HG02588 (cell line): Measurements from ENCODE around the gene FANCF.

Experiments
- ATAC-seq: cut with Tn5 transposase; IDR thresholded peaks from one replicate; pipeline ENCODE4 v1.9.1; 2021; ENCODE audit warnings: mild to moderate bottlenecking, moderate library complexity; ENCODE audit not compliant: unreplicated experiment

The FANCF gene

DNA sequence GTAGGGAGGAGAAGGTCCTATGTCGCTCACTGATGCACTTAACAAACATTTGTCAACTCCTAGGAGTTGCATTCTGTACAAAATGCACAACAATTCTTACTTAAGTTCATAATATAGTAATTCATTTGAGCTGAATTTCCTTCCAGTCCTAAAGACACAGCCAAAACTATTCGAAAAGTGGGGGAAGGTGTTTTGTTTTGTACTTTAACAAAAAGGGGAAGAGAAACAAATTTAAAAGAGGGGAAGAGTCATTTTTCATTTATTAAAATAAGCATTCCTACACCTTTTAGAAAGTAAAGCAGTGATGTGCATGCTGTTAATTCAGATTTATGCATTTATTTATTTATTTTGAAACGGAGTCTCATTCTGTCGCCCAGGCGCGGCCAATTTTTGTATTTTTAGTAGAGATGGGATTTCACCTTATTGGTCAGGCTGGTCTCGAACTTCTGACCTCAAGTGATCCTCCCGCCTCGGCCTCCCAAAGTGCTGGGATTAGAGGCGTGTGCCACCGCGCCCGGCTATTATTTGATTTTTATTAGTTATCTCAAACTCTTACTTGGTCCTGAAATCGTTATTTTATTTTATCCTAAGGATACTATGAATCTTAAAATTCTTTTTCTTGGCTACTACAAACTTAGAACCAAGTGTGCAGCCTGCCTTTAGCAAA, 1.1 kb upstream of the FANCF start:
- ATAC-seq: no peak

DNA sequence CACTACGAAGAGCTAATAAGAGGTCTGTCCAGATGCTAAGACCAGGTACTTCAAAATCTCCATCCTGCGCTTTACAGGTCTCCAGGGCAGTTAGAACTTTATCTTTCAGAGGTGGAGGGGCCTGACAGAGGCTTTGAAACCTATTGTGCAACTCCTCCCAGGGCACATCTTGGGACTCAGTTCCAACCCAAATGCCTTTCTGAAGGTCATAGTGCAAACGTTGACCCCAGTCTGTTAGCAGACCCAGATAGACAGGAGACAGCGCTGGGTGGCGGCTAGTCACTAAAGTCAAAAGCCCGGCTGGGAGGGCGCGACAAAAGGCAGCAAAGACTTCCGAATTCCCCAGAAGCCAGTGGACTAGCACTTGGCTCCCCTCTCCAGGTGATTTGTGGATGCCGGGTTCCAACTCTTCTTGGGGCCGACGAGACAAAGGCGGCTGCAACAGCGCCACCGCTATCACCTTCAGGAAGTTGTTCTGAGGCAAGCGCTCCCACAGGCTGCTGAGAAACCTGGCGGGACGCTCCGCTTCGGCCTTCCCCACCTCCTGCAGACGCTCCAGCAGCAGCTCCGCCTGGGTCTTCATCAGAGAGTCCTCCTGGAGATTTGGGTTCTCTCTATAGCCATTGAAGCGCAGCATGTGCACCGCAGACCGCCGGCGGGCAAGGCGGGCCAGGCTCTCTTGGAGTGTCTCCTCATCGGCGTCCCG, 728 bp downstream of the FANCF start:
- ATAC-seq: peak; percentile 54

DNA sequence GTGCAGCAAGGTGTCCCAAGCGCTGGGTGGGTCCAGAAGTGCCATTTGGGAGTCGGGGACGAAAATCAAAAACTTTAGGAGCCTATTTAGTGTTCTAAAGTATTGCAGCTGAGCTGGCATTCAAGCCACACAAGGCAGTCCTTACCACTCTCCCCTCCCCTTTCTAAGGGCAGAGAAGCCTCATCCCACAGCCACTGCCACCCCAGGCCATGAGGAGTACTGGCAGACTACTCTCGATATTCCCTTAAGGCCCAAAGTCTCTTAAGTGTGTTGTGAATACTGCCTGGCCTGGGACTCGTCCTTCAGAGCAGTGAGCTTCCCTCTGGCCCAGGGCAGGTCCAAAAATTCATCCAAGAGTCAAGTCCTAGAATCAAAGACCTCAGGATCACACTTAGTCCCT, 7.8 kb downstream of the FANCF start:
- no peak for ATAC-seq

DNA sequence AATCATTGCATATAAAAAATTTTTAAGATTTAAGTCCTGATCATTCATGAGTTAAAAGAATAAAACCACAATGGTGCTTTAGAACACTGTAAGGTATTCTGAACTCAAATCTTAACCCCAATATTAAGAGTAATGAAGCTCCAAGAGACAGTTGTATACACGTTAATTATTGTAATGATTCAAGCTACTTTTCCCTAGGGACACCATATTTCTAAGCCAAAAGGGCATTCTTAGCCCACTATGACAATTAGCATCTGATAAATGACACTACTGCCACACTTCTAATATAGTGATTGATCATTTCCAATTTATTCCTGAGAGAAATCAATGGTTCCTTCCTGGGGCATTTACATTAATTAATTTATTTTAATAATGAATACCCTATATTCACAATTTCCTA, 21.7 kb downstream of the FANCF start:
- ATAC-seq: no peak

DNA sequence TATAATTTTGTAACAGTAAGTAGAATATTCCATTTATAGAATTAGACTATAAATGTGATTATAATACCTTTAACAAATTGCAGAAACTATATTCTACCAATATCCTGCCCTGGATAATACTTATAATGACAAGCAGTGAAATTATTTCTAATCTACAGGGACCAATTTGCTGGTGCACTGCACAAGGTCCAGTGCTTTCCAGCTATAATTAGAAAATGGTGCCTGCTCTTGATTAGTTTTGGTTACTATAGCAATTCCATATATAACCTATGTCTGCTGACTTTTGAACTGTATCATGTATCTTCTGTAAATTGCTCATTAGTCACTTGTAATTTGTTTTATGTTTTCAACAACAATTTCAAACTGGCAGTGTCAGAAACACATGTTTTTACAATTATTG, 23.1 kb downstream of the FANCF start:
- ATAC-seq: no peak

DNA sequence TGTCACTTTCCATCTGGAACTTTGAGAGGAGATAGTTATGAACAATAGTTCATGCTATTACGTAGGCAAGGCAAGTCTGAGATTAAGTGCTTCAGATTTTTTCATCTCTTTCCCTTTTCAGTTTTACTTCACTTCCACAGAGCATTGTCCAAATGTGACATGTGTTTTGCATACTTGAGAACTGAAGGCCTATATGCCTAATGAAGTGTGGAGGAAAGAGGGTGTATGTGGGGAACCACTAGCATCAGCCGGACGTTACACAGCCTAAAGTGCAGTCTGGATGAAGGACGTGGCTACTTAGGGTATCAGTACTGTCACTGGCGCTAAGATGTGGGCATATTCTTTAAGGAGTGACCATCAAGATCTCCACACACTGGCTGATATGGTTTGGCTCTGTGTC, 26.2 kb downstream of the FANCF start:
- no peak for ATAC-seq

DNA sequence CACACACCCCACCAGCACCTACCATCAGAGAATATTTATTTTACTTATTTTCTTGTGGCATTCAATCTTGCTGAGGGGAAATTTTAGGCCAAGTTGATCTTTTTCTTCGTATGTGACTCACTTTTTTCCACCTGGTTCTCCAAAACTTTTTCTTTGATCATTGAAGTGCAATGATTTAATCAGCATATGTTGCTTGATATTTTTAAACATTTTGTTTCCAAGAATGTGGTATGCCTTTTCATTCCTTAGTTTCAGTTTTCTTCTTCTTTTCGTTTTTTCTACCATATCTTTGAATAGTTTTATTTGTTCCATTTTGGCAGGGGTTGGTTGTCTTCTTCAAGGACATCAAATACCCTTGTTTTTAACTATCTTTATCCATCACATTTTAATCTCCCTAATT, 28.6 kb downstream of the FANCF start:
- ATAC-seq: no peak

DNA sequence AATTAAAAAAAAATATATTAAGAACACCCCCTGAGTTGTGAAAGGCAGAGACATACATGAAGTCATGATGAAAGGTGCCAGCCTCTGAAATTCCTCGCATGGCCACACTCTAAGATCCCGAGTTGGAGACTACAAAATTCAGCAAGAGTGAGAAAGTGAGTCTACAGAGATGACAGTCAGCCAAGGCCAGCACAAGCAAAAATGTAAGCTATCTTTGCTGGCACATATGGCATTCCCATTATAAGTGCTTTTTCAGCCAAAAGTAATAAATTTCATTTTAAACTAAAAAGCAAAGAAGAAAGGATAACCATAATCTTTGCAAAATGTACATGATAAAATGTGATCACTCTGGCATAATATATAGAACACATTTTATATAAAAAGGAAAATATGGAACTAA, 40.6 kb downstream of the FANCF start:
- no peak for ATAC-seq

DNA sequence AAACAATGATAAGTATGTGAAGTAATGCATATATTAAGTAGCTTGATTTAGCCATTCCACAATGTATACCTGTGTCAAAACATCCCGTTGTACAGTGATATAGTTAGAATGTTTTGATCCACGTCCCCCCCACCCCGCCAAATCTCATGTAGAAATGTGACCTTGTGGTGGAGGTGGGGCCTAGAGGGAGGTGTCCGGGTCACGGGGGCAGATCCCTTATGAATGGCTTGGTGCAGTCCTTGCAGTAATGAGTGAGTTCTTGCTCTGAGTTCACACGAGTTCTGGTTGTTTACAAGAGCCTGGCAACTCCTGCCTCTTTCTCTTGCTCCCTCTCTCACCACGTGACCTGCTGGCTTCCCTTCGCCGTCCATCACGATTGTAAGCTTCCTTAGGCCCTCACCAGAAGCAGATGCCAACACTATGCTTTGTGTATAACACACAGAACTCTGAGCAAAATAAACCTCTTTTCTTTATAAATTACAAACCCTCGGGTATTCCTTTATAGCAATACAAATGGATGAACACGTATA, 41.6 kb downstream of the FANCF start:
- no peak for ATAC-seq

DNA sequence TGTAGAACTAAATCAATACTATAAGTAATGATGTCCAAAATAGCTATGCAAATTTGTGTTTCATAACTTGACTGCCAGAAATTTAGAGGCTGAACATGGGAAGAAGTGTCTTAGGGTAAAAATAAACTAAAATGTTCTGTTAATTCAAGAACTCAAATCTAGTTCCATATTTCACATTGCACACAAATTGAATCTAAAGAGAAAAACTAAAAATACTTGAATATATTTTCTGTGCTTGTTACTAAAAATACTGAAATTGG, 43.5 kb downstream of the FANCF start:
- ATAC-seq: no peak

DNA sequence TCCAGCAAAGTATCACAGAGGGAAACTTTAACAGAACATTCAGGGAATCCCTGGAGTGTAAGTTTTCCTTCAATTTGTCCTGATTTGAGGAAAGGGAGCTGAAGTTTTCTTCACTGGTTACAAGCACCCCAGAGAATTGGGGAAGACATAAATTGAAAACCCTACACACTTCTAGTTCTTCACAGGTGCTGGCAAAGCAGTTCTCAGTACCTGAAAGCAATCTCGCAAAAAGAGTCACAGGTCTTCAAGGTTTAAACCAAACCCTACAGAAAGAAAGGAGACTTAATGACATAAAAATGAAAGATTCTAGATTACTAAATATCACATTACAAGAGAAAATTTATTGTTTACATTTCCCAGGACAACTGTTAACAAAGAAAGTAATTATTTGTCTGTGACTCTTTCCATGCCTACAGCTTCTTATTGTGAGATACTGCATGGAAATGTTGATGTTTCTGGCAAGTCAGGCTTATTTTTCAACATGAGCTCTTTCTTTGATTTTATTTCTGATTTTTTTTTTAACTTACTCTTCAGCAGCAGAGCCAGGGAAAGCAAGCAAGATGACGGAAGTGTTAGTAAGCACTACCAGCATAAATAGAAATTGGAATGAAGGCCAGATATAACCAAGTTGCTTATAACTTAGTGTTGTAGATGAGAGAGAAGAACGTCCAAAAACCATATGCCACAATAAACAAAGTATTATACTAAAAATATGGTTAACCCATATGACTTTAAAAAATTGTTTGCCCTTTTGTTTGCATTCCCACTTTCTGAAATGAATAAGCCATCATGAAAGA, 44.1 kb downstream of the FANCF start:
- no peak for ATAC-seq

DNA sequence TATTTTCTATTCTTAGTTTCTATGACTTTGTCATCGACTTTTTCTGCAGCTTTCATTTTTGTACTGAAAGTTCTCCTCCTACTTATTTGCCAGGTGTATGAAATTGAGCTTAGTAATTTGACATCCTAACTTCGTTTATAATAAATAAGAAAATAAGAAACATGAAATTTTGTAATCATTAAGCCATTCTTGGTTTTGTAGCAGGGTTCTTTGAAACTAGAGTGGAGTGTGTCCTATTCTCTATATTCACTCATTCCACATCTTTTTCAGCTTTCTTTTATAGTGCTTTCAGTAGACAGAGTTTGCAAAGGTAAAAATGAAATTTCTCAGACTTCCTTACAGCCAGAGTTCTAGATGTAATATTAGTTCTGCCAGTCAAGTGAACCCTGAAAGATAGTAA, 47.8 kb downstream of the FANCF start:
- no peak for ATAC-seq
